ENCODE measurements around the gene SH3PXD2A. TPM values are rescaled to one million over a fixed set of nuclear protein-coding genes. Genes with fewer than 3 reads are reported as not detected.

SH3PXD2A gene
- total and polyA plus RNA-seq, 5 experiments from 2014 or later, result 0.09 to 22.4 (median 0.50) TPM

GRCh38 chr10:103545771-103546281 lies 309.6 kb downstream of the SH3PXD2A start:
- POLR2A ChIA-PET, result no interaction called here
- H3K27me3 Mint-ChIP-seq, result peaks cover 4 to 7% (median 5%) of the 10 kb centered on the region in 5 donors
- H3K9me3 Mint-ChIP-seq, result no peaks in the 10 kb centered on the region
- peak overlapping the region in 1 of 10 donors; percentile 56 for H3K27ac Mint-ChIP-seq
- DNase-seq, result peak in 1 of 10 donors; percentile 54
- H3K4me1 Mint-ChIP-seq, result peaks cover 9 to 20% (median 13%) of the 10 kb centered on the region in 4 donors
- ATAC-seq, result no peak
- no peaks in the 10 kb centered on the region for H3K36me3 Mint-ChIP-seq
- no peak overlapping the region for H3K4me3 Mint-ChIP-seq

GRCh38 chr10:103545366-103545765 lies 310.0 kb downstream of the SH3PXD2A start:
- ATAC-seq, result no peak
- Mint-ChIP-seq H3K4me1 (peaks cover 9 to 20% (median 13%) of the 10 kb centered on the region in 4 donors), H3K36me3 (no peaks in the 10 kb centered on the region), H3K27ac (no peak overlapping the region), H3K4me3 (no peak overlapping the region), H3K9me3 (no peaks in the 10 kb centered on the region), H3K27me3 (peaks cover 5 to 11% (median 6%) of the 10 kb centered on the region in 5 donors)
- DNase-seq, result peak in 1 of 10 donors; percentile 37
- POLR2A ChIA-PET, result no interaction called here

- Mint-ChIP-seq H3K27ac (no peak overlapping the region), H3K4me1 (peaks cover 9 to 20% (median 13%) of the 10 kb centered on the region in 4 donors)
- no peak for ATAC-seq
These were observed 310.6 kb downstream of the SH3PXD2A start for GRCh38 chr10:103544657-103545310.

More at GRCh38 chr10:103544657-103545310, 310.6 kb downstream of the SH3PXD2A start:
- Mint-ChIP-seq H3K4me3 (no peak overlapping the region), H3K27me3 (peaks cover 5 to 16% (median 6%) of the 10 kb centered on the region in 5 donors), H3K9me3 (no peaks in the 10 kb centered on the region), H3K36me3 (no peaks in the 10 kb centered on the region)
- peak in 1 of 10 donors; percentile 45 for DNase-seq
- POLR2A ChIA-PET, result no interaction called here

Other genes with a start within 250 kb of the SH3PXD2A start
- gene STN1, start 62.6 kb upstream of the SH3PXD2A start, total RNA-seq, result 10 to 100 TPM; 41.8 to 41.9 TPM
- gene STN1, start 62.6 kb upstream of the SH3PXD2A start, polyA plus RNA-seq, result 100 to 1,000 TPM in 1 of 3 donors, 10 to 100 TPM in 2; 89.3 to 103 (median 94.8) TPM
- gene SLK, start 111.6 kb upstream of the SH3PXD2A start, total RNA-seq, result 10 to 100 TPM; 29.8 to 36.6 TPM
- gene SLK, start 111.6 kb upstream of the SH3PXD2A start, polyA plus RNA-seq, result 10 to 100 TPM in 1 of 3 donors, 1 to 10 TPM in 2; 5.0 to 12.7 (median 7.0) TPM
- not detected for gene COL17A1, start 230.3 kb upstream of the SH3PXD2A start, total RNA-seq
- not detected for gene COL17A1, start 230.3 kb upstream of the SH3PXD2A start, polyA plus RNA-seq

Measured in naive thymus-derived CD8-positive, alpha-beta T cell (primary cell).